SK-N-SH (cell line): ENCODE results near the gene SLC24A1. TPM values are rescaled to one million over a fixed set of nuclear protein-coding genes. Genes with fewer than 3 reads are reported as not detected.
"Not testable (repeated sequence)": the region's sequence is repeated elsewhere in the genome, so short reads cannot be mapped to it uniquely, and the experiment has no call there.

Source experiments
- CTCF ChIA-PET: fragments of 300-600, 350-600 bp; formaldehyde crosslinking; extraction: SDS; loops from one replicate; lab custom pipeline; 2021; lab: Yijun Ruan, JAX
- POLR2A ChIA-PET: fragments of 350-600 bp; sonication (Branson Sonifier 250); formaldehyde crosslinking; extraction: SDS; loops from one replicate; lab custom pipeline; 2020; ENCODE audit warnings: antibody characterized with exemption, inconsistent platforms; lab: Yijun Ruan, JAX
- DNase-seq: peaks from one replicate; pipeline ENCODE4 v3.0.0; 2012
- H2AFZ ChIP-seq: fragments of 200-600 bp; sonication (generic); 2 replicates; pipeline ENCODE4 v1.8.1; 2016; ENCODE audit warnings: antibody characterized with exemption, mild to moderate bottlenecking, low read depth
- H3F3A ChIP-seq: fragments of 200-600 bp; sonication (generic); replicated peaks from 2 replicates; pipeline ENCODE3; 2016; ENCODE audit warnings: antibody characterized with exemption, mild to moderate bottlenecking; ENCODE audit not compliant: insufficient read depth
- H3K27ac ChIP-seq, 2 experiments: fragments of 200-500 bp in 1 of 2; fragments of 200-600 bp in 1 of 2; sonication (Bioruptor generic) in 1 of 2; sonication (generic), shearing (Covaris generic) in 1 of 2; 2 replicates each; pipeline versions ENCODE4 v1.5.1 to v1.6.1; 2014 to 2016; ENCODE audit warnings: low read depth in 2 of 2, inconsistent platforms in 1 of 2, low read length in 1 of 2, mild to moderate bottlenecking in 1 of 2, mixed read lengths in 1 of 2
- H3K27me3 ChIP-seq: fragments of 200-600 bp; sonication (generic), shearing (Covaris generic); 2 replicates; pipeline ENCODE4 v1.6.1; 2016; ENCODE audit warnings: mixed run types; ENCODE audit not compliant: insufficient read depth
- H3K36me3 ChIP-seq, 2 experiments: fragments of 200-500 bp in 1 of 2; fragments of 200-600 bp in 1 of 2; sonication (Bioruptor generic) in 1 of 2; sonication (generic) in 1 of 2; replicated peaks in 1 of 2; 2 replicates each; pipeline versions ENCODE3 to v1.5.1; 2014 to 2016; ENCODE audit warnings: low read length in 1 of 2, mild to moderate bottlenecking in 1 of 2; ENCODE audit not compliant: insufficient read depth in 2 of 2, control insufficient read depth in 1 of 2
- H3K4me1 ChIP-seq, 2 experiments: fragments of 200-500 bp in 1 of 2; fragments of 200-600 bp in 1 of 2; sonication (Bioruptor generic) in 1 of 2; sonication (generic), shearing (Covaris generic) in 1 of 2; 2 replicates each; pipeline versions ENCODE4 v1.5.1 to v1.6.1; 2014 to 2016; ENCODE audit warnings: low read depth in 1 of 2, low read length in 1 of 2, mixed run types in 1 of 2; ENCODE audit not compliant: insufficient read depth in 2 of 2, control insufficient read depth in 1 of 2
- H3K4me2 ChIP-seq: fragments of 200-600 bp; sonication (generic), shearing (Covaris generic); 2 replicates; pipeline ENCODE4 v1.6.1; 2017; ENCODE audit warnings: mixed run types
- H3K4me3 ChIP-seq, 2 experiments: fragments of 200-500 bp in 1 of 2; fragments of 200-600 bp in 1 of 2; sonication (Bioruptor generic) in 1 of 2; sonication (generic), shearing (Covaris generic) in 1 of 2; 2 replicates each; pipeline versions ENCODE4 v1.5.1 to v1.8.1; 2014 to 2016; ENCODE audit warnings: low read depth in 2 of 2, inconsistent platforms in 1 of 2, low read length in 1 of 2, mild to moderate bottlenecking in 1 of 2, mixed read lengths in 1 of 2, moderate library complexity in 1 of 2
- H3K79me2 ChIP-seq: fragments of 200-600 bp; sonication (generic); 2 replicates; pipeline ENCODE4 v1.8.1; 2017; ENCODE audit warnings: mild to moderate bottlenecking; ENCODE audit not compliant: insufficient read depth
- H3K9ac ChIP-seq: fragments of 200-600 bp; sonication (generic); 2 replicates; pipeline ENCODE4 v1.6.1; 2017; ENCODE audit warnings: mixed run types
- H3K9me2 ChIP-seq: fragments of 200-600 bp; sonication (generic); 2 replicates; pipeline ENCODE4 v1.6.1; 2017; ENCODE audit warnings: mixed run types
- H3K9me3 ChIP-seq: fragments of 200-600 bp; sonication (generic); 2 replicates; pipeline ENCODE4 v1.6.1; 2017; ENCODE audit warnings: mixed run types, mild to moderate bottlenecking, moderate library complexity
- H4K20me1 ChIP-seq: fragments of 200-600 bp; sonication (generic); 2 replicates; pipeline ENCODE4 v1.6.1; 2017; ENCODE audit warnings: mild to moderate bottlenecking, mixed run types; ENCODE audit not compliant: insufficient read depth
- CHD2 ChIP-seq: fragments of 150-350 bp; IDR thresholded peaks from 2 replicates; pipeline ENCODE4 v1.6.1; 2018; ENCODE audit warnings: low read length; ENCODE audit not compliant: partially characterized antibody
- ELF1 ChIP-seq: IDR thresholded peaks from 2 replicates; pipeline ENCODE4 v1.4.0; 2012
- EZH2phosphoT487 ChIP-seq: fragments of 200-600 bp; sonication (generic); IDR thresholded peaks from 2 replicates; pipeline ENCODE4 v1.6.1; 2017; ENCODE audit warnings: low read depth, mixed run types, mild to moderate bottlenecking, antibody characterized with exemption, moderate library complexity, borderline replicate concordance
- GABPA ChIP-seq: IDR thresholded peaks from 2 replicates; pipeline ENCODE4 v1.4.0; 2012; ENCODE audit warnings: low read depth, mild to moderate bottlenecking
- IRF3 ChIP-seq: fragments of 150-350 bp; IDR thresholded peaks from 2 replicates; pipeline ENCODE4 v1.6.1; 2016; ENCODE audit warnings: mild to moderate bottlenecking, low read depth, low read length
- MAX ChIP-seq: IDR thresholded peaks from 2 replicates; pipeline ENCODE4 v1.4.0; 2012; ENCODE audit warnings: low read depth
- MEF2A ChIP-seq: IDR thresholded peaks from 2 replicates; pipeline ENCODE4 v1.4.0; 2012; ENCODE audit warnings: low read depth, borderline replicate concordance
- NFIC ChIP-seq: IDR thresholded peaks from 2 replicates; pipeline ENCODE4 v1.4.0; 2012; ENCODE audit warnings: borderline replicate concordance
- POLR2AphosphoS5 ChIP-seq: IDR thresholded peaks from 2 replicates; pipeline ENCODE4 v1.6.1; 2012; ENCODE audit warnings: low read depth, low read length
- RXRA ChIP-seq: IDR thresholded peaks from 2 replicates; pipeline ENCODE4 v1.4.0; 2012; ENCODE audit warnings: low read depth, mild to moderate bottlenecking, borderline replicate concordance
- SIN3A ChIP-seq: IDR thresholded peaks from 2 replicates; pipeline ENCODE4 v1.6.1; 2012; ENCODE audit warnings: low read depth, mild to moderate bottlenecking, low read length, moderate library complexity, borderline replicate concordance
- SMC3 ChIP-seq: IDR thresholded peaks from 2 replicates; pipeline ENCODE4 v1.6.1; 2012; ENCODE audit warnings: low read depth, low read length, improper control_type of control experiment
- TAF1 ChIP-seq: IDR thresholded peaks from 2 replicates; pipeline ENCODE4 v1.6.1; 2012; ENCODE audit warnings: low read depth, mild to moderate bottlenecking, low read length, moderate library complexity, borderline replicate concordance
- TEAD4 ChIP-seq: IDR thresholded peaks from 2 replicates; pipeline ENCODE4 v1.4.0; 2012; ENCODE audit warnings: mild to moderate bottlenecking, borderline replicate concordance; ENCODE audit not compliant: insufficient read depth
- ZBTB33 ChIP-seq: IDR thresholded peaks from 2 replicates; pipeline ENCODE4 v1.4.0; 2012; ENCODE audit warnings: low read depth, borderline replicate concordance
- WGBS: methylation state at CpG from one replicate; pipeline ENCODE4 v1.1.6; 2017; ENCODE audit warnings: low lambda C conversion rate; 5-methylcytosine and 5-hydroxymethylcytosine counted together
- polyA plus RNA-seq, 3 experiments: library from polyadenylated mRNA; depleted of rRNA; stranded (reverse); fragments of >200 nt; gene quantifications; 2 replicates each; pipeline ENCODE4 v1.2.3, GENCODE V29; 2012
- TF ChIP-seq, protein P1 (sequence below): fragments of 150-350 bp; IDR thresholded peaks from 2 replicates; pipeline ENCODE4 v1.6.1; 2017; ENCODE audit warnings: antibody characterized with exemption, low read length, low read depth, borderline replicate concordance
- TF ChIP-seq, protein P2 (sequence below): IDR thresholded peaks from 2 replicates; pipeline ENCODE4 v1.4.0; 2012; ENCODE audit warnings: low read depth, borderline replicate concordance
- TF ChIP-seq, protein P3 (sequence below): fragments of 200-600 bp; sonication (generic); IDR thresholded peaks from 2 replicates; pipeline ENCODE4 v1.6.1; 2017; ENCODE audit warnings: antibody characterized with exemption, mild to moderate bottlenecking, moderate library complexity

SLC24A1 gene
- polyA plus RNA-seq, 1 of the 3 experiments (the other 2 are of a cell fraction): 7.7 TPM

DNA sequence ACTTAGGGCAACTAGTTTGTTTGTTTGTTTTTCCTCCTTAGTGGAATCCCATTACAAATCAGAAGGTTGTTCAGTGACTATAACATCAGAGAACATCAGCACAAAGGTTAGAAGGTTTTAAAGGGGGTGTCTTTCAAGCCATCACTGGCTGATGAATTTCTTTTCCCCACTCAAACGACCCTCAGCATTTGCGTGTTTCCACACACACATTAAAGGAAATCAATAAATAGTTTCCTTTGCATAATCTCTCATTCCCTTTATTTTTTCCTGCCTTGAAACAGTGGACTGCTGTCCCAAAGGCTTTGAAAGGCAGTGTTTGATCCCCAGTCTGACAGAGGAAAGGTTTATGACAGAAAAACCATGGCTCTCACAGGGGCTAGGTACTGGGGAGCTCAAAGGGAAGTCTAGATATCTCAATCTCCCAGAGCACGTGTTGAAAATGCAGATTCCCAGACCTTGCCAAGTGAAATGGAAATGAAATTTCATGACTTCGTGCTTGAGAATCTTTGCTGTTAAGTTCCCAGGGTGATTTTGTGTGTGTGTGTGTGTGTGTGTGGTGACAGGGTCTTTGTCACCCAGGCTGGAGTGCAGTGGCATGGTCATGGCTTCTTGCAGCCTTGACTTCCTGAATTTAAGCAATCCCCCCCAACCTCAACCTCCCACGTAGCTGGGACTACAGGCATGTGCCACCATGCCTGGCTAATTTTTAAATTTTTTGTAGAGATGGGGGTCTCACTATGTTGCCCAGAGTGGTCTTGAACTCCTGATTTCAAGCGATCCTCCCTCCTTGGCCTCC lies 8.6 kb upstream of the SLC24A1 start:
- H3K27ac ChIP-seq: no peak overlapping the region

GRCh38 chr15:65615887-65616286 lies 5.9 kb upstream of the SLC24A1 start:
- H3K9me2 ChIP-seq, H3K4me3 ChIP-seq, H3K9me3 ChIP-seq, H3K36me3 ChIP-seq, H3K27ac ChIP-seq, H3K27me3 ChIP-seq, H3K4me2 ChIP-seq, POLR2A ChIA-PET, H4K20me1 ChIP-seq, H3K9ac ChIP-seq, H2AFZ ChIP-seq, DNase-seq, H3K79me2 ChIP-seq: not testable (repeated sequence)
- CTCF ChIA-PET: interaction anchor here (1.3 kb wide), 1 partner anchor 23 kb away, joined by 3 read pairs; no protein-coding TSS in a partner anchor
- 94% methylated on average over 1 of the region's 1 CpG for WGBS
- Histone ChIP-seq H3K4me1 (peaks cover 6 to 13% of the 10 kb centered on the region in 2 experiments; a peak in 3 of 4 replicates), H3F3A (peaks cover 10% of the 10 kb centered on the region)

More for the DNA sequence above, 8.6 kb upstream of the SLC24A1 start:
- Histone ChIP-seq H3K4me3 (no peak overlapping the region), H3K4me1 (peaks cover 14 to 16% of the 10 kb centered on the region in 2 experiments; a peak in 3 of 4 replicates), H4K20me1 (no peaks in the 10 kb centered on the region), H2AFZ (no peak overlapping the region), H3F3A (peaks cover 10% of the 10 kb centered on the region), H3K9ac (no peak overlapping the region), H3K27me3 (no peaks in the 10 kb centered on the region), H3K36me3 (peaks cover 0 to 7% of the 10 kb centered on the region in 2 experiments), H3K4me2 (no peak overlapping the region), H3K9me3 (no peaks in the 10 kb centered on the region), H3K9me2 (no peaks in the 10 kb centered on the region), H3K79me2 (peaks cover 33% of the 10 kb centered on the region)
- no peak for DNase-seq
- CTCF ChIA-PET: interaction anchor here (1.4 to 2.8 kb wide), 3 partner anchors 16 to 256 kb away, joined by 4 to 23 read pairs (median 5); partner anchors contain the start of gene RAB11A
- 81% methylated on average over 6 of the region's 6 CpGs for WGBS
- POLR2A ChIA-PET: interaction anchor here (0.9 kb wide), 1 partner anchor 257 kb away, joined by 3 read pairs; the partner anchor contains the start of gene RAB11A
- no peak for TF ChIP-seq TEAD4
- no peak for TF ChIP-seq EZH2phosphoT487
- TF ChIP-seq MEF2A: no peak
- TF ChIP-seq GABPA: no peak
- TF ChIP-seq IRF3: no peak
- TF ChIP-seq, protein P1, sequence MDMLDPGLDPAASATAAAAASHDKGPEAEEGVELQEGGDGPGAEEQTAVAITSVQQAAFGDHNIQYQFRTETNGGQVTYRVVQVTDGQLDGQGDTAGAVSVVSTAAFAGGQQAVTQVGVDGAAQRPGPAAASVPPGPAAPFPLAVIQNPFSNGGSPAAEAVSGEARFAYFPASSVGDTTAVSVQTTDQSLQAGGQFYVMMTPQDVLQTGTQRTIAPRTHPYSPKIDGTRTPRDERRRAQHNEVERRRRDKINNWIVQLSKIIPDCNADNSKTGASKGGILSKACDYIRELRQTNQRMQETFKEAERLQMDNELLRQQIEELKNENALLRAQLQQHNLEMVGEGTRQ: no peak
- TF ChIP-seq POLR2AphosphoS5: no peak
- TF ChIP-seq NFIC: no peak
- no peak for TF ChIP-seq MAX
- no peak for TF ChIP-seq SIN3A
- TF ChIP-seq TAF1: no peak
- no peak for TF ChIP-seq RXRA
- TF ChIP-seq CHD2: no peak
- no peak for TF ChIP-seq SMC3
- TF ChIP-seq ELF1: no peak
- TF ChIP-seq ZBTB33: no peak
- TF ChIP-seq, protein P2, sequence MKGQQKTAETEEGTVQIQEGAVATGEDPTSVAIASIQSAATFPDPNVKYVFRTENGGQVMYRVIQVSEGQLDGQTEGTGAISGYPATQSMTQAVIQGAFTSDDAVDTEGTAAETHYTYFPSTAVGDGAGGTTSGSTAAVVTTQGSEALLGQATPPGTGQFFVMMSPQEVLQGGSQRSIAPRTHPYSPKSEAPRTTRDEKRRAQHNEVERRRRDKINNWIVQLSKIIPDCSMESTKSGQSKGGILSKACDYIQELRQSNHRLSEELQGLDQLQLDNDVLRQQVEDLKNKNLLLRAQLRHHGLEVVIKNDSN: no peak
- TF ChIP-seq, protein P3, sequence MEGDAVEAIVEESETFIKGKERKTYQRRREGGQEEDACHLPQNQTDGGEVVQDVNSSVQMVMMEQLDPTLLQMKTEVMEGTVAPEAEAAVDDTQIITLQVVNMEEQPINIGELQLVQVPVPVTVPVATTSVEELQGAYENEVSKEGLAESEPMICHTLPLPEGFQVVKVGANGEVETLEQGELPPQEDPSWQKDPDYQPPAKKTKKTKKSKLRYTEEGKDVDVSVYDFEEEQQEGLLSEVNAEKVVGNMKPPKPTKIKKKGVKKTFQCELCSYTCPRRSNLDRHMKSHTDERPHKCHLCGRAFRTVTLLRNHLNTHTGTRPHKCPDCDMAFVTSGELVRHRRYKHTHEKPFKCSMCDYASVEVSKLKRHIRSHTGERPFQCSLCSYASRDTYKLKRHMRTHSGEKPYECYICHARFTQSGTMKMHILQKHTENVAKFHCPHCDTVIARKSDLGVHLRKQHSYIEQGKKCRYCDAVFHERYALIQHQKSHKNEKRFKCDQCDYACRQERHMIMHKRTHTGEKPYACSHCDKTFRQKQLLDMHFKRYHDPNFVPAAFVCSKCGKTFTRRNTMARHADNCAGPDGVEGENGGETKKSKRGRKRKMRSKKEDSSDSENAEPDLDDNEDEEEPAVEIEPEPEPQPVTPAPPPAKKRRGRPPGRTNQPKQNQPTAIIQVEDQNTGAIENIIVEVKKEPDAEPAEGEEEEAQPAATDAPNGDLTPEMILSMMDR: no peak
